Measurements from ENCODE around the gene ZSCAN12. TPM values are rescaled to one million over a fixed set of nuclear protein-coding genes. Genes with fewer than 3 reads are reported as not detected.
"Not testable (repeated sequence)": the region's sequence is repeated elsewhere in the genome, so short reads cannot be mapped to it uniquely, and the experiment has no call there.

The ZSCAN12 gene
- total RNA-seq, 1 donor from 2014 or later = 1.9 TPM

GRCh38 chr6:28401172-28401571 lies 1.6 kb upstream of the ZSCAN12 start:
- ATAC-seq (no peak), DNase-seq (no peak)
- intact Hi-C loops (cut with micrococcal nuclease) = no loop called here

GRCh38 chr6:28400122-28400451 lies 540 bp upstream of the ZSCAN12 start:
- DNase-seq (no peak), ATAC-seq (no peak)
- intact Hi-C loops (cut with micrococcal nuclease) = no loop called here

- DNase-seq (no peak), ATAC-seq (no peak)
- intact Hi-C loops (cut with micrococcal nuclease) = no loop called here
Measured at GRCh38 chr6:28395918-28396317, 3.6 kb downstream of the ZSCAN12 start.

GRCh38 chr6:28393912-28394662 lies 5.5 kb downstream of the ZSCAN12 start:
- DNase-seq = no peak
- ATAC-seq = no peak
- intact Hi-C loops (cut with micrococcal nuclease) = no loop called here

- intact Hi-C loops (cut with micrococcal nuclease) = no loop called here
- no peak for DNase-seq
- no peak for ATAC-seq
Measured at GRCh38 chr6:28390688-28391087, 8.9 kb downstream of the ZSCAN12 start.

- ATAC-seq = no peak
- intact Hi-C loops (cut with micrococcal nuclease) = no loop called here
- DNase-seq = no peak
Measured at GRCh38 chr6:28384143-28384533, 15.4 kb downstream of the ZSCAN12 start.

- ATAC-seq (peak; percentile 99), DNase-seq (peak; percentile 88)
- intact Hi-C loops (cut with micrococcal nuclease) = no loop called here
Measured at GRCh38 chr6:28383235-28384142, 16.1 kb downstream of the ZSCAN12 start.

GRCh38 chr6:28380381-28380780 lies 19.2 kb downstream of the ZSCAN12 start:
- intact Hi-C loops (cut with micrococcal nuclease) = no loop called here
- no peak for ATAC-seq
- no peak for DNase-seq

GRCh38 chr6:28378644-28379043 lies 20.9 kb downstream of the ZSCAN12 start:
- ATAC-seq (no peak), DNase-seq (no peak)
- intact Hi-C loops (cut with micrococcal nuclease) = no loop called here

GRCh38 chr6:28377879-28378278 lies 21.7 kb downstream of the ZSCAN12 start:
- DNase-seq (no peak), ATAC-seq (no peak)
- intact Hi-C loops (cut with micrococcal nuclease) = no loop called here

- ATAC-seq (no peak), DNase-seq (no peak)
- intact Hi-C loops (cut with micrococcal nuclease) = no loop called here
Measured at GRCh38 chr6:28373925-28374324, 25.6 kb downstream of the ZSCAN12 start.

GRCh38 chr6:28371706-28372451 lies 27.7 kb downstream of the ZSCAN12 start:
- intact Hi-C loops (cut with micrococcal nuclease) = no loop called here
- ATAC-seq (no peak), DNase-seq (no peak)

- no peak for DNase-seq
- intact Hi-C loops (cut with micrococcal nuclease) = no loop called here
Measured at GRCh38 chr6:28371280-28371679, 28.3 kb downstream of the ZSCAN12 start.

GRCh38 chr6:28370440-28370839 lies 29.1 kb downstream of the ZSCAN12 start:
- DNase-seq (no peak), ATAC-seq (no peak)
- intact Hi-C loops (cut with micrococcal nuclease) = no loop called here

More at GRCh38 chr6:28371280-28371679, 28.3 kb downstream of the ZSCAN12 start:
- no peak for ATAC-seq

- ATAC-seq (no peak), DNase-seq (no peak)
- intact Hi-C loops (cut with micrococcal nuclease) = no loop called here
Measured at GRCh38 chr6:28369463-28369862, 30.1 kb downstream of the ZSCAN12 start.

- DNase-seq (no peak), ATAC-seq (no peak)
- intact Hi-C loops (cut with micrococcal nuclease) = no loop called here
Measured at GRCh38 chr6:28368522-28368921, 31.0 kb downstream of the ZSCAN12 start.

- ATAC-seq; DNase-seq; intact Hi-C loops (cut with micrococcal nuclease): not testable (repeated sequence)
Measured at GRCh38 chr6:28365590-28365989, 34.0 kb downstream of the ZSCAN12 start.

- intact Hi-C loops (cut with micrococcal nuclease) = no loop called here
- ATAC-seq (no peak), DNase-seq (no peak)
Measured at GRCh38 chr6:28360961-28361360, 38.6 kb downstream of the ZSCAN12 start.

GRCh38 chr6:28359562-28359961 lies 40.0 kb downstream of the ZSCAN12 start:
- intact Hi-C loops (cut with micrococcal nuclease) = loop anchor here (10.0 kb wide), 1 partner anchor 225 kb away; no protein-coding TSS in a partner anchor
- DNase-seq, ATAC-seq: not testable (repeated sequence)

- no peak for ATAC-seq
- intact Hi-C loops (cut with micrococcal nuclease) = loop anchor here (10.0 kb wide), 1 partner anchor 222 kb away; no protein-coding TSS in a partner anchor
- DNase-seq = no peak
Measured at GRCh38 chr6:28357036-28357435, 42.5 kb downstream of the ZSCAN12 start.

Measured in left ventricle myocardium superior (tissue), 1 donor.